HL-60/S4 treated with phorbol 12-myristate 13-acetate at 8.2 ng/mL for 4 days and 3 days (cell line): ENCODE data around the gene NDUFA11.
"Not testable (repeated sequence)": the region's sequence is repeated elsewhere in the genome, so short reads cannot be mapped to it uniquely, and the experiment has no call there.

Experiments used
- in situ Hi-C: fragments of 300-500 bp; cut with MboI; formaldehyde crosslinking; loops from 2 replicates; pipeline ENCODE4 v1.15.0; 2022; ENCODE audit warnings: low sequenced_read_pairs

The NDUFA11 gene

GRCh38 chr19:5863030-5863665 lies 40.4 kb downstream of the NDUFA11 start:
- in situ Hi-C loops = no loop called here

- in situ Hi-C loops = no loop called here
Measured at GRCh38 chr19:5857203-5858081, 46.1 kb downstream of the NDUFA11 start.

GRCh38 chr19:5855151-5855550 lies 48.4 kb downstream of the NDUFA11 start:
- in situ Hi-C loops = not testable (repeated sequence)

- in situ Hi-C loops = not testable (repeated sequence)
Measured at GRCh38 chr19:5854121-5854520, 49.5 kb downstream of the NDUFA11 start.

DNA sequence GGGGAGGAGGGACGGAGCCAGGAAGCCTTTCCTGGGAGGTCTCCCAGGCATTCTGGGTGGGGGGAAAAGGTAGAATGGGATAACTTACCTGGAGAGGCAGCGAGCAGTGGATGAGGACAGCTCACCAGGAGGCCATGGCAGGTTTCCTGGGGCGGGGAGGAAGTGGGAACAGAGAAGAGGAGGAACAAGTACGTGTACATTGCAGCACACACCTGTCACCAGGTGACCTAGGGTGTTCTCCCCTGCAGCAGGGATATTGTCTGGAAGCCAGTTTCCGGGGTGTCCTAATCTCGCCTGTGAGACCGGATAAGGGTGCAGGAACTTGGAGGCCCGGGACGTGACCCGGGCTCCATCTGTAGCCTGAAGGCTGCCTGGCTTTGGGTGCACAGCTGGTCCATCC lies 52.3 kb downstream of the NDUFA11 start, which contains the start of gene FUT3:
Gene FUT3 (minus strand): TSS at position 148 of the 400 bp plus-strand sequence.
- in situ Hi-C loops = no loop called here

DNA sequence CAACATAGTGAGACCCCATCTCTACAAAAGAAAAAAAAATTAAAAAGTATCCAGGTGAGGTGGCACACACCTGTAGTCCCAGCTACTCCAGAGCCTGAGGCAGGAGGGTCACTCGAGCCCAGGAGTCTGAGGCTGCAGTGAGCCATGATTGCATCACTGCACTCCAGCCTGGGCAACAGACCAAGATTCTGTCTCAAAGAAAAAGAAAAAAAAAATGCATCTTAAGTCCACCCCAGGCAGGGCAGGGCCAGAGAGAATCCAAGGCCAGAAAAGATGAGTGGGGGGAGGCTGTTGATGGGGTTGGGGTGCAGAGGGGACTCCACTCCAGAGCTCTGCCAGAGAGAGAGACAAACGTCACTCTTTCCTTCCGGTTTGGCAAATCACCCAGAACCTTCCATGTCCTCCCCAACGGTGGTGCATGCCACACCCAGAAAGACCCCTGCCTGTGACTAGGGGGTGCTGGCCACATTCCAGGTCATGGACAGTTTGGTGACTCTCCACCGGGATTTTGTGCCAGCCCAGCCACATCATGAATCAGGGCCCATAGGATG lies 52.8 kb downstream of the NDUFA11 start:
- in situ Hi-C loops = no loop called here

GRCh38 chr19:5850189-5850588 lies 53.4 kb downstream of the NDUFA11 start:
- in situ Hi-C loops = no loop called here

DNA sequence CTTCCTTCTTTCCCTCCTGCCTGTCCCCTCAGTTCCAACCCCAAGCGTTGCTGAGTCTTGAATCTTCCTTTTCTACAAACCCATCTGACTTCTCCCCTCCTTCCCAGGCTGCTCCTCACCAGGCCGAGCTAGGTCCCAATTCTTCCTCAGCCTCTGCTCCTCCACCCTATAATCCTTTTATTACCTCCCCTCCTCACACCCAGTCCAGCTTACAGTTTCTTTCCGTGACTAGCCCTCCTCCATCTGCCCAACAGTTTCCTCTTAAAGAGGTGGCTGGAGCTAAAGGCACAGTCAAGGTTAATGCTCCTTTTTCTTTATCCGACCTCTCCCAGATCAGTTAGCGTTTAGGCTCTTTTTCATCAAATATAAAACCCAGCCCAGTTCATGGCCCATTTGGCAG lies 55.0 kb downstream of the NDUFA11 start:
- in situ Hi-C loops = not testable (repeated sequence)

DNA sequence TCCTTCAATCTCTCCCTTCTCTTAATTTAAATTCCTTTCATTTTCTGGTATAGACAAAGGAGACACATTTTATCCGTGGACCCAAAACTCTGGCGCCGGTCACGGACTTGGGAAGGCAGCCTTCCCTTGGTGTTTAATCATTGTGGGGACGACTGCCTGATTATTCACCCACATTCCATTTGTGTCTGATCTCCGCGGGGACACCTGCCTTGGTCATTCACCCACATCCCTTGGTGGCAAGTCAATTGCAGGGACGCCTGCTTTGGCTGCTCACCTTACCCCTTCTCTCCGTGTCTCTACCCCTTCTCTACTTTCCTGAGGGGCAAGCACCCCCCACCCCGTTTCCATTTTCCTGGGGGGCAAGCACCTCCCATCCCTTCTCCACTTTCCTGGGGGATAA lies 55.7 kb downstream of the NDUFA11 start:
- in situ Hi-C loops = not testable (repeated sequence)
